Thyroid gland (tissue), 4 donors: ENCODE measurements around the gene RNF149.

Experiments
- POLR2A ChIP-seq, 2 donors: fragments of 450-650 bp; IDR thresholded peaks; one replicate each; pipeline ENCODE4 v1.6.1; 2017; ENCODE audit warnings: antibody characterized with exemption in 2 of 2, mild to moderate bottlenecking in 2 of 2, moderate library complexity in 1 of 2
- TF ChIP-seq, protein P1 (sequence below), 6 experiments: fragments of 200-600 bp in 3 of 6; fragments of 450-650 bp in 3 of 6; sonication (generic) in 3 of 6; IDR thresholded peaks; one replicate each; pipeline ENCODE4 v1.5.1; 2016 to 2019; ENCODE audit warnings: antibody characterized with exemption in 6 of 6, mild to moderate bottlenecking in 2 of 6, inconsistent platforms in 1 of 6, moderate library complexity in 1 of 6

DNA sequence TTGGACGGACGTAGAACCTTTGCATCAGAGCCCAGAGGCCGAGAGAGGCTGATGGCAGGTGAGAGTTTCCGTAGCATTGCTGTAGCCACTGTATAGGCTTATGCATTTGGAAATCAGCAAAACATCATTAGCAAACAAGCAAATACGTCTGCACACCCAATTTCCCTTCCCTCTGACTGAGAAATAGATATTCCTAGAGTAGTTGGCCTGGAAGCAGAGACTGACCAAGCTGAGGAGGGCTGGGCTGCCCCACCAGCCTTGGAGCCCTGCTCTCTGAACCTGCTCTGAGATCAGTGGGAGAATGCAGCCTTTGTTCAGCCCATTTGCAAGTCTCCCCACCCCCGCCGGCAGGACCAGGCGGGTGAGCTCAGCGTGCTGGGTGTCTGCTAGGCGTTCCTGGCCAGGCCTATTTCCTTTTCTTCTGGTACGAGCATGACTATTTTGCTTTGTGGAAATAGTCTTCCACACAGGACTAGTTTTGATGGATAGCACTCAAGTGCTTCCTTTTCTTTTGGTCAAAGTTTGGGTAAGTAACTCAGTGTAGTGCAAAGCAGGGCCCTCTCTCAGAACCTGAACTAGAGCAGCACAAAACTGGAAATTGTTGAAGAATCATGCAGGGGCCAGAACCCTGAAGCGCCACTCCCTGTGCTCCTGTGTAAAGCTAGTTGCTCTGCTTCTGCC lies 21.9 kb upstream of the RNF149 start:
- TF ChIP-seq, protein P1, sequence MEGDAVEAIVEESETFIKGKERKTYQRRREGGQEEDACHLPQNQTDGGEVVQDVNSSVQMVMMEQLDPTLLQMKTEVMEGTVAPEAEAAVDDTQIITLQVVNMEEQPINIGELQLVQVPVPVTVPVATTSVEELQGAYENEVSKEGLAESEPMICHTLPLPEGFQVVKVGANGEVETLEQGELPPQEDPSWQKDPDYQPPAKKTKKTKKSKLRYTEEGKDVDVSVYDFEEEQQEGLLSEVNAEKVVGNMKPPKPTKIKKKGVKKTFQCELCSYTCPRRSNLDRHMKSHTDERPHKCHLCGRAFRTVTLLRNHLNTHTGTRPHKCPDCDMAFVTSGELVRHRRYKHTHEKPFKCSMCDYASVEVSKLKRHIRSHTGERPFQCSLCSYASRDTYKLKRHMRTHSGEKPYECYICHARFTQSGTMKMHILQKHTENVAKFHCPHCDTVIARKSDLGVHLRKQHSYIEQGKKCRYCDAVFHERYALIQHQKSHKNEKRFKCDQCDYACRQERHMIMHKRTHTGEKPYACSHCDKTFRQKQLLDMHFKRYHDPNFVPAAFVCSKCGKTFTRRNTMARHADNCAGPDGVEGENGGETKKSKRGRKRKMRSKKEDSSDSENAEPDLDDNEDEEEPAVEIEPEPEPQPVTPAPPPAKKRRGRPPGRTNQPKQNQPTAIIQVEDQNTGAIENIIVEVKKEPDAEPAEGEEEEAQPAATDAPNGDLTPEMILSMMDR (IDR thresholded peaks at IDR 0.05): no peak
- TF ChIP-seq POLR2A (IDR thresholded peaks at IDR 0.05): no peak
